HUES64 (cell line): ENCODE data around the gene KCNG4.

Experiments
- H3K27ac ChIP-seq: 2 replicates; pipeline ENCODE4 v1.7.0; 2013; ENCODE audit warnings: low read depth, low read length, inconsistent platforms
- H3K27me3 ChIP-seq: 2 replicates; pipeline ENCODE4 v1.6.1; 2013; ENCODE audit warnings: mild to moderate bottlenecking, low read length; ENCODE audit not compliant: insufficient read depth
- H3K36me3 ChIP-seq: 2 replicates; pipeline ENCODE4 v1.6.1; 2013; ENCODE audit warnings: mild to moderate bottlenecking, low read length; ENCODE audit not compliant: insufficient read depth
- H3K4me1 ChIP-seq: 2 replicates; pipeline ENCODE4 v1.6.1; 2013; ENCODE audit warnings: mild to moderate bottlenecking, low read length, moderate library complexity; ENCODE audit not compliant: insufficient read depth
- H3K4me3 ChIP-seq: 2 replicates; pipeline ENCODE4 v1.5.1; 2013; ENCODE audit warnings: mild to moderate bottlenecking, low read length, moderate library complexity
- H3K9ac ChIP-seq: 2 replicates; pipeline ENCODE4 v1.6.1; 2013; ENCODE audit warnings: mild to moderate bottlenecking, low read depth, low read length
- H3K9me3 ChIP-seq: 2 replicates; pipeline ENCODE4 v1.6.1; 2013; ENCODE audit warnings: low read depth, low read length; ENCODE audit not compliant: insufficient read depth
- WGBS: fragments of 150-250, 120-280 bp; methylation state at CpG from one replicate; pipeline ENCODE4 v1.1.7; 2013; ENCODE audit warnings: missing lambda C conversion rate; 5-methylcytosine and 5-hydroxymethylcytosine counted together

KCNG4 gene

GRCh38 chr16:84277244-84277823 lies 37.5 kb upstream of the KCNG4 start:
- Histone ChIP-seq H3K9me3 (no peaks in the 10 kb centered on the region), H3K4me3 (no peak overlapping the region), H3K4me1 (peaks cover 8% of the 10 kb centered on the region), H3K27ac (no peak overlapping the region), H3K9ac (no peak overlapping the region), H3K27me3 (no peaks in the 10 kb centered on the region), H3K36me3 (no peaks in the 10 kb centered on the region)
- WGBS, result 32% methylated on average over 10 of the region's 10 CpGs

- Histone ChIP-seq H3K9me3 (no peaks in the 10 kb centered on the region), H3K9ac (no peak overlapping the region), H3K27me3 (0 out of 2 replicates have a peak, but pooled peaks cover 3% of the 10 kb centered on the region), H3K4me1 (peaks cover 8% of the 10 kb centered on the region), H3K27ac (no peak overlapping the region), H3K4me3 (no peak overlapping the region), H3K36me3 (no peaks in the 10 kb centered on the region)
- WGBS, result 83% methylated on average over 6 of the region's 6 CpGs
Measured at GRCh38 chr16:84275585-84276151, 35.9 kb upstream of the KCNG4 start.

GRCh38 chr16:84274515-84274914 lies 34.7 kb upstream of the KCNG4 start:
- Histone ChIP-seq H3K27me3 (0 out of 2 replicates have a peak, but pooled peaks cover 3% of the 10 kb centered on the region), H3K9ac (no peak overlapping the region), H3K4me3 (no peak overlapping the region), H3K4me1 (peaks cover 8% of the 10 kb centered on the region), H3K27ac (no peak overlapping the region), H3K36me3 (no peaks in the 10 kb centered on the region), H3K9me3 (no peaks in the 10 kb centered on the region)
- WGBS, result 93% methylated on average over 9 of the region's 9 CpGs

GRCh38 chr16:84272740-84273320 lies 33.0 kb upstream of the KCNG4 start:
- Histone ChIP-seq H3K4me3 (no peak overlapping the region), H3K36me3 (no peaks in the 10 kb centered on the region), H3K27ac (no peak overlapping the region), H3K9me3 (no peaks in the 10 kb centered on the region), H3K27me3 (0 out of 2 replicates have a peak, but pooled peaks cover 3% of the 10 kb centered on the region), H3K9ac (no peak overlapping the region), H3K4me1 (no peaks in the 10 kb centered on the region)
- 0% methylated on average over 1 of the region's 1 CpG for WGBS

- H3K4me1 ChIP-seq, result no peaks in the 10 kb centered on the region
- no peak overlapping the region for H3K27ac ChIP-seq
- no peaks in the 10 kb centered on the region for H3K36me3 ChIP-seq
- H3K27me3 ChIP-seq, result 0 out of 2 replicates have a peak, but pooled peaks cover 3% of the 10 kb centered on the region
- H3K9me3 ChIP-seq, result no peaks in the 10 kb centered on the region
- no peak overlapping the region for H3K4me3 ChIP-seq
- no peak overlapping the region for H3K9ac ChIP-seq
- WGBS, result 85% methylated on average over 4 of the region's 4 CpGs
Measured at GRCh38 chr16:84271866-84272265, 32.1 kb upstream of the KCNG4 start.

- no peaks in the 10 kb centered on the region for H3K4me1 ChIP-seq
- no peak overlapping the region for H3K4me3 ChIP-seq
- 0 out of 2 replicates have a peak, but pooled peaks cover 3% of the 10 kb centered on the region for H3K27me3 ChIP-seq
- WGBS, result 90% methylated on average over 1 of the region's 1 CpG
- no peaks in the 10 kb centered on the region for H3K36me3 ChIP-seq
- no peak overlapping the region for H3K27ac ChIP-seq
- no peaks in the 10 kb centered on the region for H3K9me3 ChIP-seq
- H3K9ac ChIP-seq, result no peak overlapping the region
Measured at GRCh38 chr16:84271037-84271436, 31.2 kb upstream of the KCNG4 start.

- Histone ChIP-seq H3K9ac (no peak overlapping the region), H3K27ac (no peak overlapping the region), H3K36me3 (no peaks in the 10 kb centered on the region), H3K4me3 (no peak overlapping the region), H3K4me1 (no peaks in the 10 kb centered on the region), H3K9me3 (no peaks in the 10 kb centered on the region), H3K27me3 (0 out of 2 replicates have a peak, but pooled peaks cover 3% of the 10 kb centered on the region)
- WGBS, result 87% methylated on average over 10 of the region's 10 CpGs
Measured at GRCh38 chr16:84270531-84270930, 30.7 kb upstream of the KCNG4 start.

- Histone ChIP-seq H3K4me3 (no peak overlapping the region), H3K9me3 (no peaks in the 10 kb centered on the region), H3K36me3 (no peaks in the 10 kb centered on the region), H3K27me3 (0 out of 2 replicates have a peak, but pooled peaks cover 3% of the 10 kb centered on the region), H3K9ac (no peak overlapping the region), H3K27ac (no peak overlapping the region), H3K4me1 (no peaks in the 10 kb centered on the region)
- WGBS, result 93% methylated on average over 9 of the region's 9 CpGs
Measured at GRCh38 chr16:84270071-84270470, 30.3 kb upstream of the KCNG4 start.

GRCh38 chr16:84268291-84269040 lies 28.7 kb upstream of the KCNG4 start:
- H3K27me3 ChIP-seq, result 0 out of 2 replicates have a peak, but pooled peaks cover 3% of the 10 kb centered on the region
- no peaks in the 10 kb centered on the region for H3K36me3 ChIP-seq
- WGBS, result 79% methylated on average over 18 of the region's 18 CpGs
- no peak overlapping the region for H3K9ac ChIP-seq
- no peak overlapping the region for H3K27ac ChIP-seq
- no peaks in the 10 kb centered on the region for H3K9me3 ChIP-seq
- H3K4me1 ChIP-seq, result no peaks in the 10 kb centered on the region
- no peak overlapping the region for H3K4me3 ChIP-seq

- H3K4me3 ChIP-seq, result no peak overlapping the region
- WGBS, result 67% methylated on average over 4 of the region's 4 CpGs
- H3K27ac ChIP-seq, result no peak overlapping the region
- H3K36me3 ChIP-seq, result no peaks in the 10 kb centered on the region
- H3K9me3 ChIP-seq, result no peaks in the 10 kb centered on the region
- H3K9ac ChIP-seq, result no peak overlapping the region
- H3K27me3 ChIP-seq, result 0 out of 2 replicates have a peak, but pooled peaks cover 3% of the 10 kb centered on the region
- no peaks in the 10 kb centered on the region for H3K4me1 ChIP-seq
Measured at GRCh38 chr16:84267380-84267779, 27.6 kb upstream of the KCNG4 start.

GRCh38 chr16:84266451-84266850 lies 26.6 kb upstream of the KCNG4 start:
- Histone ChIP-seq H3K4me3 (no peak overlapping the region), H3K27me3 (no peaks in the 10 kb centered on the region), H3K4me1 (no peaks in the 10 kb centered on the region), H3K27ac (no peak overlapping the region), H3K9ac (no peak overlapping the region), H3K9me3 (no peaks in the 10 kb centered on the region), H3K36me3 (no peaks in the 10 kb centered on the region)
- WGBS, result 34% methylated on average over 4 of the region's 4 CpGs
